Smooth muscle cell (in vitro differentiated cells): ENCODE data around the gene RNF186. TPM values are rescaled to one million over a fixed set of nuclear protein-coding genes. Genes with fewer than 3 reads are reported as not detected.
A peak's percentile ranks its signal among the peaks of the same experiment; 100 is the strongest.

Experiments used
- DNase-seq: peaks from one replicate; lab custom pipeline; 2025; ENCODE audit not compliant: unreplicated experiment; lab: John Stamatoyannopoulos, UW
- H2AFZ ChIP-seq: fragments of 200-600 bp; sonication (generic); 2 replicates; pipeline ENCODE4 v1.6.0; 2016; ENCODE audit warnings: antibody characterized with exemption, low read depth, mild to moderate bottlenecking
- H3F3A ChIP-seq: fragments of 200-600 bp; sonication (generic); 2 replicates; pipeline ENCODE4 v1.6.0; 2017; ENCODE audit warnings: antibody characterized with exemption, low read depth
- H3K27ac ChIP-seq: fragments of 200-600 bp; sonication (generic); 2 replicates; pipeline ENCODE4 v1.5.1; 2016; ENCODE audit warnings: low read depth, mild to moderate bottlenecking
- H3K27me3 ChIP-seq: fragments of 200-600 bp; sonication (generic); 2 replicates; pipeline ENCODE4 v1.6.1; 2016; ENCODE audit warnings: low read depth, mild to moderate bottlenecking
- H3K36me3 ChIP-seq: fragments of 200-600 bp; sonication (generic); 2 replicates; pipeline ENCODE4 v1.5.1; 2016; ENCODE audit warnings: low read depth
- H3K4me1 ChIP-seq: fragments of 200-600 bp; sonication (generic); 2 replicates; pipeline ENCODE4 v1.5.1; 2016; ENCODE audit warnings: low read depth
- H3K4me2 ChIP-seq: fragments of 200-600 bp; sonication (generic); 2 replicates; pipeline ENCODE4 v1.6.0; 2016; ENCODE audit warnings: mild to moderate bottlenecking
- H3K4me3 ChIP-seq: fragments of 200-600 bp; sonication (generic); 2 replicates; pipeline ENCODE4 v1.5.1; 2016; ENCODE audit warnings: mild to moderate bottlenecking
- H3K79me2 ChIP-seq: fragments of 200-600 bp; sonication (generic); 2 replicates; pipeline ENCODE4 v1.6.0; 2016; ENCODE audit warnings: low read depth, mild to moderate bottlenecking
- H3K9ac ChIP-seq: fragments of 200-600 bp; sonication (generic); 2 replicates; pipeline ENCODE4 v1.6.0; 2016; ENCODE audit warnings: low read depth
- H3K9me3 ChIP-seq: fragments of 200-600 bp; sonication (generic); replicated peaks from 2 replicates; pipeline ENCODE4 v1.5.1; 2016; ENCODE audit warnings: low read depth
- H4K20me1 ChIP-seq: fragments of 200-600 bp; sonication (generic); 2 replicates; pipeline ENCODE4 v1.6.0; 2016; ENCODE audit warnings: low read depth
- CTCF ChIP-seq: fragments of 200-600 bp; sonication (generic); IDR thresholded peaks from 2 replicates; pipeline ENCODE4 v1.5.1; 2017; ENCODE audit warnings: borderline replicate concordance, mild to moderate bottlenecking, antibody characterized with exemption; ENCODE audit not compliant: insufficient read depth, poor library complexity, severe bottlenecking
- WGBS: methylation state at CpG from one replicate; pipeline ENCODE4 v1.1.7; 2016; ENCODE audit warnings: low lambda C conversion rate; 5-methylcytosine and 5-hydroxymethylcytosine counted together
- polyA plus RNA-seq: library from polyadenylated mRNA; unstranded; fragments of >200 nt; fragmentation: Nextera tagmentation; extraction: Ambion mirVana; gene quantifications from 2 replicates; pipeline ENCODE4 v1.2.1, GENCODE V29; 2016
- total RNA-seq: library from RNA; depleted of rRNA; stranded (reverse); fragments of >200 nt; gene quantifications from 2 replicates; pipeline ENCODE4 v1.2.3, GENCODE V29; 2014

RNF186 gene
- total and polyA plus RNA-seq, 2 experiments from 2014 or later: not detected

- no peak for DNase-seq
- Histone ChIP-seq H3F3A (no peaks in the 10 kb centered on the region), H2AFZ (no peak overlapping the region), H3K27me3 (no peaks in the 10 kb centered on the region), H3K4me1 (no peaks in the 10 kb centered on the region), H3K9me3 (no peaks in the 10 kb centered on the region), H3K36me3 (no peaks in the 10 kb centered on the region), H3K4me3 (no peak overlapping the region), H3K27ac (no peak overlapping the region), H3K9ac (no peak overlapping the region), H3K79me2 (no peaks in the 10 kb centered on the region), H4K20me1 (no peaks in the 10 kb centered on the region), H3K4me2 (no peak overlapping the region)
- no peak for TF ChIP-seq CTCF
- 93% methylated on average over 6 of the region's 6 CpGs for WGBS
These were observed 10.2 kb downstream of the RNF186 start for GRCh38 chr1:19804831-19805251.

- DNase-seq: no peak
- 27% methylated on average over 7 of the region's 7 CpGs for WGBS
- H3K4me1 ChIP-seq: peaks cover 6% of the 10 kb centered on the region
- no peak overlapping the region for H3K9ac ChIP-seq
- H2AFZ ChIP-seq: no peak overlapping the region
- no peak overlapping the region for H3K4me3 ChIP-seq
- H3K27me3 ChIP-seq: no peaks in the 10 kb centered on the region
- no peaks in the 10 kb centered on the region for H3F3A ChIP-seq
- TF ChIP-seq CTCF: no peak
- no peak overlapping the region for H3K27ac ChIP-seq
- H3K36me3 ChIP-seq: no peaks in the 10 kb centered on the region
- H3K4me2 ChIP-seq: no peak overlapping the region
- no peaks in the 10 kb centered on the region for H3K9me3 ChIP-seq
- H3K79me2 ChIP-seq: no peaks in the 10 kb centered on the region
- H4K20me1 ChIP-seq: no peaks in the 10 kb centered on the region
These were observed 12.8 kb downstream of the RNF186 start for GRCh38 chr1:19802269-19802668.

GRCh38 chr1:19800076-19800804 lies 14.8 kb downstream of the RNF186 start:
- peak overlapping the region; percentile 85 for H2AFZ ChIP-seq
- no peaks in the 10 kb centered on the region for H3K9me3 ChIP-seq
- H4K20me1 ChIP-seq: no peaks in the 10 kb centered on the region
- H3K27ac ChIP-seq: no peak overlapping the region
- H3K79me2 ChIP-seq: no peaks in the 10 kb centered on the region
- TF ChIP-seq CTCF: no peak
- no peaks in the 10 kb centered on the region for H3F3A ChIP-seq
- no peaks in the 10 kb centered on the region for H3K36me3 ChIP-seq
- 24% methylated on average over 33 of the region's 33 CpGs for WGBS
- no peak overlapping the region for H3K9ac ChIP-seq
- no peaks in the 10 kb centered on the region for H3K27me3 ChIP-seq
- peak; percentile 20 for DNase-seq
- H3K4me3 ChIP-seq: peak overlapping the region; percentile 74
- peak overlapping the region; percentile 94 for H3K4me2 ChIP-seq
- H3K4me1 ChIP-seq: peaks cover 6% of the 10 kb centered on the region
